ENCODE results near the gene MRPS7.
A peak's percentile ranks its signal among the peaks of the same experiment; 100 is the strongest.
"Not testable (repeated sequence)": the region's sequence is repeated elsewhere in the genome, so short reads cannot be mapped to it uniquely, and the experiment has no call there.

The MRPS7 gene

DNA sequence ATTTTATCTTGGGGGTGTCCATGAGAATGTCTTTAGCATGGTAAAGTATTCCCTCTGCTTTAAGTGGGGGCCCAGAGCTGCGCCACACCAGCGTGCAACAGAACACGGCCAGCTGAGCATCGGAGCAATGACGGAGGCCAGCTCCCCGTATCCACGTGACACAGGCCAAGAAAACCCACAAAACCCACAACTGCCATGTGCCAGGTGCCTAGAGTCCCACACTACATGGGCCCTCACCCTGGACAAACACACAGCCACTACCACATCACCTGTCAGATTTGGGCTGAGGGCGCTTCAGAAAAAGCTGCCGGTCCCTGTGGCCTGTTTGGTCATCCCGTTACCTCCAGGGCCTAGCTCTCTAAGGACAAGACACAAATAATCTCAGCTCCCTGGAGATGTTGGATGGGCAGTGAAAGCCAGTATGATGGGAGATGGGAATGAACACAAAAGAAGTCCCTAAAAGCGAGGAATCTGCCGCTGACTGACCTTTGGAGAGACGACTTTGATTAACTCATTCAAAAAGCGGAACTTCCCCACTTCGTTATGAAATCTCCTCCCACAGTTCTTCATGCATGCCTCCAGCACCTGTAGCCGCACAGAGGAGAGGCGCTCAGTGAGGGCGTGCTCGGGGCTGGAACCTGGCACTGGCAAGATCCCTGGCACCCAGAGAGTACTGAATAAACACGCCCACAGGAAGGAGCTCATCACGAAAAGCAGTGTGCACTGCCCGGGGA is 17.4 kb upstream of the MRPS7 start:
- DNase-seq (ENCODE audit: low spot score): no peak

- DNase-seq (ENCODE audit: low spot score): no peak
Measured at GRCh38 chr17:75245011-75245410, 16.7 kb upstream of the MRPS7 start.

DNA sequence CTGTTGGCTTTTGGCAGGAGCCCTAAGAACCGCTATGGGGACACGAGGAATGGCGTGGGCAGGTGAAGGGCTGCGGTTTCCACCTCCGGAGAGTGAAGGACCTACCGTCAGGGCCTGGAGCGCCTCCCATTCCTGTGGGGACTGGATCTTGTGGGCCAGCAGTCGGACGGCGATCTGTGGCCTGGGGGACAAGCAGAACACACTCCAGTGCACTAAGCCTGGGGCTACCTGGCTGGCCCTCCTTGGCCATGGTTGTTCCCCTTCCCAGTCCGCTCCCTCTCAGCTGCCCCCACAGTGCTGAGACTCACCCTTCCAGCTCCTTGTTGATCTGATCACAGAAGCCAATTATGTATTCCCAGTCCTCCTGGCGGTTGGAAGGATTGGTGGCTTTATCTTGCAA is 15.3 kb upstream of the MRPS7 start:
- no peak for DNase-seq (ENCODE audit: low spot score)

- no peak for DNase-seq (ENCODE audit: low spot score)
Measured at GRCh38 chr17:75249564-75249963, 12.1 kb upstream of the MRPS7 start.

DNA sequence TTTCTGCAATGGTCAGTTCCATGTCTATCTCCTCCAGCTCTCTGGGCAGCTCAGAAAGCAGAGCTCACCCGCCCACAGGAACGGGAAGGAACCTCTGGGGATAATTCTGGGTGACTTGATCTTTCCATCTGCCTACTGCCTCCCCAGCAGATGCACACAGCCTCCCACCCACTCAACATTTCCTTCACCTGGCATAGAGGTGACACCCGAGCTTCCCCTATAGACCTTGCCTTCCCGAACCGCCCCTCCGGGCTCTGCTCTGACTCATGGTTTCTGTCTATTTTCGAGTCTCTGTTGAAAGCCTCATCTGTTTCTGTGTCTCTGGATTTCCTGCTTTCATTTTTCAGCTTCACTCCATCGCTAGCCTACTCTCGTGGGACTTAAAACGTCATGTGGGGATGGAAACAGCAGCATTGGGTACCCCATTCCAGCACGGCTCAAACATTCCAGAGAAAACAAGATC is 11.6 kb upstream of the MRPS7 start:
- no peak for DNase-seq (ENCODE audit: low spot score)

DNA sequence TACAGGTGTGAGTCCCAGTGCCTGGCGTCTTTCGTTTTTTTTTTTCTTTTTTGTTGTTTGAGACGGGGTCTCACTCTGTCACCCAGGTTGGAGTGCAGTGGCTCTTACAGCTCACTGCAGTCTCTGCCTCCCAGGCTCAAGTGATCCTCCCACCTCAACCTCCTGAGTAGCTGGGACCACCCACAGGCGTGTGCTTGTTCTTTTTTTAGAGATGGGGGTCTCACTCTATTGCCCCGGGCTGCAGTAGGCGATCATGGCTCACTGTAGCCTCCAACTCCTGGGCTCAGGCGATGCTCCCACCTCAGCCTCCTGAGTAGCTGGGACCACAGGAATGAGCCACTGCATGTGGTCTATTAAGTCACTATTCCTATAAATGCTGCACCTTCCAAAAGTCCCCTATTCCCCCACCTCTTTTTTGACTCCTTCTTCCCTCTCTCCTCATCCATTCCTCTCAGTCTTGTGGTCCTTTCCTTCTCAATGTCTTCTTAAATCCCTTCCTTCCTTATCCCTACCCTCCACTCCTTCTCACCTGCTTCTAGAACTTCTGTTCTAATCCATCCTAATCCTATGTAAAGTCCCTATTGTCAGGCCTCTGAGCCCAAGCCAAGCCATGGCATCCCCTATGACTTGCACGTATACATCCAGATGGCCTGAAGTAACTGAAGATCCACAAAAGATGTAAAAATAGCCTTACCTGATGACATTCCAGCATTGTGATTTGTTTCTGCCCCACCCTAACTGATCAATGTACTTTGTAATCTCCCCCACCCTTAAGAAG is 9.5 kb upstream of the MRPS7 start:
- DNase-seq (ENCODE audit: low spot score): no peak

DNA sequence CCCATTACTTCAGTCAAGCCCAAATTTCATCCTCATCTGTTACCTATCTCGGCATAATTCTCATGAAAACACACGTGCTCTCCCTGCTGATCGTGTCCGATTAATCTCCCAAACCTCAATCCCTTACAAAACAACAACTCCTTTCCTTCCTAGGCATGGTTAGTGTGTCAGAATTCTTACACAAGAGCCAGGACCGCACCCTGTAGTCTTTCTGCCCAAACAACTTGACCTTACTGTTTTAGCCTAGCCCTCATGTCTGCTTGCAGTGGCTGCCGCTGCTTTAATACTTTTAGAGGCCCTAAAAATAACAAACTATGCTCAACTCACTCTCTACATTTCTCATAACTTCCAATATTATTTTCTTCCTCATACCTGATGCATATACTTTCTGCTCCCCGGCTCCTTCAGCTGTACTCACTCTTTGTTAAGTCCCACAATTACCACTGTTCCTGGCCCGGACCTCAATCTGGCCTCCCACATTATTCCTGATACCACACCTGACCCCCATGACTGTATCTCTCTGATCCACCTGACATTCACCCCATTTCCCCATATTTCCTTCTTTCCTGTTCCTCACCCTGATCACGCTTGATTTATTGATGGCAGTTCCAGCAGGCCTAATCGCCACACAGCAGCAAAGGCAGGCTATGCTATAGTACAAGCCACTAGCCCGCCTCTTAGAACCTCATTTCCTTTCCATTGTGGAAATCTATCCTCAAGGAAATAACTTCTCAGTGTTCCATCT is 5.6 kb upstream of the MRPS7 start:
- DNase-seq (ENCODE audit: low spot score): not testable (repeated sequence)

- not testable (repeated sequence) for DNase-seq (ENCODE audit: low spot score)
Measured at GRCh38 chr17:75257228-75257627, 4.5 kb upstream of the MRPS7 start.

DNA sequence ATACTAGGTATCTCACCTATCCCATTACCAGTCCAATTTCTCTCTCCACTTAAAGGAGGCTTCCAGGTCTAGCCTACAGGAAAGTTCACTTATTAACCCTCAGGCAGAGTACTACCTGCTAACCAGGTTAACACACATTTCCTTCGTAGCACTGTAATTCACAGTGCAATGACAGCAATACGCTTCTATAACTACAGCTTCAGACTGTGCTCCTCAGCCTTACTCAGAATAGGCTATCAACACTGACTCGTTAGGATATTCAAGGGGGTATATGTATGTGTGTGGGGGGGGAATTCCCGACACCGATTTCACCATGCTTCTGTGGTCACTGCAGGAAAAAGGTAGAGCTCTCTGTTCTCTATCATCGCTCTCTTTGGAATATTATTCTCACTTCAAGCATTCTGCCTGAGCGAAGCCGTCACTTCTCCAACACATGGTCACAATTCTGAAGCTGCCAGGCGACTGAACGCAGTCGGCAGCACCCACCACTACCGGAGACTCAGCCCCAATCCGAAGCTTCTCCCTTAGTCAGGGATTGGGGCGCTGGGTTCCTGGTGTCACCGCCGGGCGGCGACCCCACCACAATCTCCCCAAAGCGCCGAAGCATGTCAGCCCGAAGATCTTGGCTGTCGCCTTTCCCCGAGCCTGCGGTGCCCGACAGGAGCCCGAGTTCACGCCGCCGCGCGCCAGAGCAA is 891 bp upstream of the MRPS7 start:
- peak; percentile 12 for DNase-seq (ENCODE audit: low spot score)

DNA sequence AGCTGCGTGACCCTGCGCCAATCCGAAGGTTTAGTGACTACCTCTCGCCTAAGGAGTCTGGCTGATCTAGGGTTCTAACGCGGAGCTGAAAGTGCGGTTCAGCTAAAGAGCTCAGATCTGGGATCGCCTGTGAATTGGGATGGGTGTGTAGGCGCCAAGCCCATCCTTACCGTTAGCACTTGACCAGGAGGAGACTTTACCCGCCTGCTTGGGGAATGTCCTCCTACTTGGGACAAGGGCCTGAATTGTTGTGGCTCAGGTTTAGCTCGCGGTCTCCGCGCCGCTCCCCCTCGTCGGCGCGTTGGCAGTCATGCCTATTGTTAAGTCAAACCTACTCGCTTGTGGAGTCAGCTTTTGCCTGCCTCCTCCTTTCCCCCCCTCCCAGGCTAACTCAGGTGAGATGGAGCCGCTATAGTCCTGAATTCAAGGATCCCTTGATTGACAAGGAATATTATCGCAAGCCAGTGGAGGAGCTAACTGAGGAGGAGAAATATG is 480 bp downstream of the MRPS7 start:
- no peak for DNase-seq (ENCODE audit: low spot score)

GRCh38 chr17:75263055-75263454 is 1.4 kb downstream of the MRPS7 start:
- no peak for DNase-seq (ENCODE audit: low spot score)

DNA sequence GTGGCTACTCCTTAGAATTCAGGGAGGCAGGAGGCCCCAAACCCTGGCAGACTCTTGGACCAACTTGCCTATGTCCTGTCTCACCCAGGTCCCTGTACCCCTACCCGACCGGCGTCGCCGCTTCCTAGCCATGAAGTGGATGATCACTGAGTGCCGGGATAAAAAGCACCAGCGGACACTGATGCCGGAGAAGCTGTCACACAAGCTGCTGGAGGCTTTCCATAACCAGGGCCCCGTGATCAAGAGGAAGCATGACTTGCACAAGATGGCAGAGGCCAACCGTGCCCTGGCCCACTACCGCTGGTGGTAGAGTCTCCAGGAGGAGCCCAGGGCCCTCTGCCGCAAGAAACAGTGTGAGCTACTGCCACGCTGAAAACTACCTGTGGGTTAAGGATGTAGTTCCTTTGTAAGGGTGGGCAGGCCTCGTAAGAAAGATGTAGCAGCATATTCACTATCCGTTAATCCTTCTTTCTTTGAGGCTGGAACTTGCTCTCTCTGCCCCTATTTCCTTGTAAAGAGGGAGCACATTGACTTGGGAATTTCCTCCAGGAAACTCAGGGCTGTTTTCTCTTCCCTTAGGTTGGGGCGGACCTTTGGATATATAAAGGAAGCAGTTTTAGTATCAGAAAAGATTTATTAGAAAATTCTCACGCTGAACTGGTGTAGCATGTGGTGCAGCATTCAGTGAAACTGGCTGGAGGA is 4.1 kb downstream of the MRPS7 start:
- DNase-seq (ENCODE audit: low spot score): no peak

- no peak for DNase-seq (ENCODE audit: low spot score)
Measured at GRCh38 chr17:75266316-75267152, 4.9 kb downstream of the MRPS7 start.

DNA sequence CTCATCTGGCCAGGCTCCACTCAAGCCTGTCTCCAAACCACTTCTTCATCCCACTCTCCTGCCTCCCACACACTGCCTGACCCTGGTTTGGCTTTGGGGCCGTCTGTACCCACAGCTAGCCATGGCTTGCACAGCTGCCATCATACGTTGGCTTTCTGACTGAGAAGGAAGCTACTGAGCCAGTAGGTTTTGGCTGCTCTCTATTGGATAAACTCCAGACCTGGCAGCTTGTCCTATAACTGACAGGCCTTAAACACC is 5.4 kb downstream of the MRPS7 start:
- no peak for DNase-seq (ENCODE audit: low spot score)

DNA sequence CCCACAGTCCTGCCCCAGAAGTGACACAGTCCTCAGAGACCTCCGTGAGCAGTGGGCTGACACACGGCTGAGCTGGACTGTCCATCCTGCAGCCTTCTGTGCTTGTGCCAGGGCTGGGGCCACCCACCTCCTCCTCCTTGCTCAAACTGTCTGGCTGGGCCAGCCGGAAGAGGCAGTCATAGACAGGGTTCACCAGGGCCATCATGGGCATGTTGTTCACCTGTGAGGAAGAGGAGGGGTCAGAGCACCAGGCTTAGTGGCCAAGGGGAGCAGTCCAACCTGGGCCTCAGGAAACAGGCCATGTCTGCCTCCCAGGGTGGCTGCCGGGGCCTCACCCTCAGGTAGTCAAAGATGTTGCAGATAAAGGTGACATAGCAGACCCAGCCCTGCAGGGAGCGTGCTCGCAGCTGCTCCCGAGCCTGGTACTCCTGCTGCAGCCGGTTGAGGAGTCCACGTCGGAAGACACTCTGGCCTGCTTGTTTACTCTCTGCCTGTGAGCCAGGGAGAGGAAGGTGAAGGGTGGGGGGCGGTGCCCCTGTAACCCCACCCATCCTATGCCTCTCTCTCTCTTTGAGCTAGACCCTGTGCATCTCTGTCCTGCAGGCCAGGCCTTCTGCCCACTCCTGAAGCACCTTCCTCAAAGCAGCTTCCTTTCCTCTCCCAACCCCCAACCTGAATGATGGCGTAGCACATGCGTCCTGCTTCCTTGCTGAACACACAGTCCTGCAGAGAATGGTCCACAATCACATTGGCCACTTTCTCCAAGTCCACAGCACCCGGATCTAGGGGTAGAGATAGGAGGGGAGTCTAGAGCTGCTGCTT is 5.9 kb downstream of the MRPS7 start:
- no peak for DNase-seq (ENCODE audit: low spot score)

DNA sequence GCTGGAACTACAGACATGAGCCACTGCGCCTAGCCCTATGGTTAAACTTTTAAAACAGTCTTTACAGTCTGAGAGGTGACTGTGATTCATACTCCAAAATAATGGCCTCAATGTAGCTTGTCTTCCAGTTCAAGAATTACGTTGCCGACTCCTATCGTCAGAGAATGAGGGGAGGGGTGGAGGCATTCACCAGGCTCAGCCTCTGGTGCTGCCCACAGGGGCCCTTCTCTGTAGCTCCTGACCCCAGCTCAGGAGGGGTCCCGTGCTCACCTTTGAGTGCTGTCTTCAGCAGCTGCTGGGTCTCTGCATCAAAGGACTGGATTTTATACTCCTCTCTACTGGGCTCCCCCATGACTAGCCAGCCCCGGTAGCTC is 8.2 kb downstream of the MRPS7 start:
- DNase-seq (ENCODE audit: low spot score): no peak

- peak; percentile 42 for DNase-seq (ENCODE audit: low spot score)
Measured at GRCh38 chr17:75270218-75270965, 8.7 kb downstream of the MRPS7 start.

GRCh38 chr17:75270966-75271232 is 9.2 kb downstream of the MRPS7 start, which contains the start of gene MIF4GD:
TSS of gene MIF4GD (minus strand) at chr17:75271231. CDS start at chr17:75270195, 1,036 bp downstream.
- DNase-seq (ENCODE audit: low spot score): no peak

- DNase-seq (ENCODE audit: low spot score): peak; percentile 84
Measured at GRCh38 chr17:75271233-75271954, 9.7 kb downstream of the MRPS7 start.
